C1 segment of cervical spinal cord (tissue), 14 donors: ENCODE data around the gene USP2.

Experiments used
- DNase-seq, 14 donors: peaks; one replicate each; lab custom pipeline; 2025; lab: John Stamatoyannopoulos, UW

The USP2 gene

DNA sequence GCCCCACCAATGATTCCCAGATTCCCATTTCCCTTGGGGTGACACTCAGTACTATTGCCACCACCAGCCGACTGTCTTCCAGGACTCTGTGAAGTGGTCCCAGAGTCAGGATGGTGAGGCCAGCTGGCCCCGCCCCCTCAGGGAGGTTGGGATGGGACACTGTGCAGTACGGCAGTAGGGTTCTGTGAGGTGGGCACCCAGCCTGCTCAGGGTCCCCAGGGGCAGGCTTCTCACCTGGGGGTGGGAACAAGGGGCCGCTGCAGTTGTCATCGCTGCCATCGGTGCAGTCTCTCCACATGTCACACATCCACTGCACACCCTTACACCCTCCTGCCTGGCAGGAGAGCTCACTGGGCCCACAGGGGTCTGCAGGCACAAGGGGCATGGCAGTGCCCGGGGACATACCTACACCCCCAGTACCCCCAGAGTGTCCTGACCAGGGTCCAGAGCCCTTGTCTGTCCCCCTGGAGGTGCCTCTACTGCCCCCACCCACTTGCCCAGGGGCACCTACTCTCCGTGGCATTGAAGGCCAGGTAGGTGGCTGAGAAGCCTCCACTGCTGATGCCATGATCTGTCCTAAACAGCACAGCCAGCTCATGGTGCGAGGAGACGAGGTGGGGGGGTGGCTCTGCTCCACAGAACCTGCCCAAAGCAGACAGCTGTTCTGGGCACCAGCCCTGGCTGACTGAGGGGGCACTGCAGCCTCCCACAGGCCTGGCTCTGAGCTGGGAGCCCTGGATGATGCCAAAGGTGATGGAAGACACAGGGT is 38.9 kb downstream of the USP2 start:
- no peak for DNase-seq

GRCh38 chr11:119342023-119342300 is 39.5 kb downstream of the USP2 start:
- no peak for DNase-seq

DNA sequence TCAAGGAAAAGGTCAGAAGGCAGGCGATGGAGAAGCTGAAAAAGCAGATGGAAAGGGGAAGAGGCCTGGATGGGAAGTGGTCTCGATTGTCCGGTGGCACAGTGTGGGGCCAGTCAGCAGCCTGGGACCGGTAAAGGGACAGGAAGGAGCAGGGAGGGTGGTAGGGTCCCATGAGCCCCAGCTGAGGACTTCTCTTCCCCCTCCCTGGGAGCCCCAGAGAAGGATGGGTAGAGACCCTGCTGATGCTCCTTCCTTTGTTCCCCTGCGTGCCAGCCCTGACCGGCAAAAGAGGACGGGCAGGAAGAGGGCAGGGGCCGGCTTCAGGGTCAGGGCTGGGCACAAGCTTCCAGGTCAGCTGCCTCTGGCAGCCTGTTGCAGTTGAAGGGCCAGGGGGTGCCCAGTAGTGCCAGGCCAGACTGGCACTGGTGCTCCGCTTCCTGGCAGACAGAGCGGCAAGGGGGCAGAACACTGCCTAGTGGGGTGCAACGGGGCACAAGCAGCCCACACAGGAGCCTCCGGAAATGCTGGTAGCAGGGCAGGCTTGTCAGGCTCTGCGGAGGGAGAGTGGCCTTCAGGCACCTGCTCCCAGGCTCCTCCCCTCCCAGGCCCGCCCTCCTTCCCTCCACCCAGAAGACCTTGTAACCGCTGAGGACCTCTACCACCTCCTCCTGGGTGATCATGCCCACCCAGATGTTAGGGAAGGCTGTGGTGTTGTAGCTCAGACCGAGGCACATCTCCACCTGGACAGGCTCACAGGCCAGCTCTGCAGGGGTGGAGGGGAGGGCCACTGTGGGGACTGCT is 40.1 kb downstream of the USP2 start:
- peak in 2 of 14 donors; percentile 53 to 60 for DNase-seq

DNA sequence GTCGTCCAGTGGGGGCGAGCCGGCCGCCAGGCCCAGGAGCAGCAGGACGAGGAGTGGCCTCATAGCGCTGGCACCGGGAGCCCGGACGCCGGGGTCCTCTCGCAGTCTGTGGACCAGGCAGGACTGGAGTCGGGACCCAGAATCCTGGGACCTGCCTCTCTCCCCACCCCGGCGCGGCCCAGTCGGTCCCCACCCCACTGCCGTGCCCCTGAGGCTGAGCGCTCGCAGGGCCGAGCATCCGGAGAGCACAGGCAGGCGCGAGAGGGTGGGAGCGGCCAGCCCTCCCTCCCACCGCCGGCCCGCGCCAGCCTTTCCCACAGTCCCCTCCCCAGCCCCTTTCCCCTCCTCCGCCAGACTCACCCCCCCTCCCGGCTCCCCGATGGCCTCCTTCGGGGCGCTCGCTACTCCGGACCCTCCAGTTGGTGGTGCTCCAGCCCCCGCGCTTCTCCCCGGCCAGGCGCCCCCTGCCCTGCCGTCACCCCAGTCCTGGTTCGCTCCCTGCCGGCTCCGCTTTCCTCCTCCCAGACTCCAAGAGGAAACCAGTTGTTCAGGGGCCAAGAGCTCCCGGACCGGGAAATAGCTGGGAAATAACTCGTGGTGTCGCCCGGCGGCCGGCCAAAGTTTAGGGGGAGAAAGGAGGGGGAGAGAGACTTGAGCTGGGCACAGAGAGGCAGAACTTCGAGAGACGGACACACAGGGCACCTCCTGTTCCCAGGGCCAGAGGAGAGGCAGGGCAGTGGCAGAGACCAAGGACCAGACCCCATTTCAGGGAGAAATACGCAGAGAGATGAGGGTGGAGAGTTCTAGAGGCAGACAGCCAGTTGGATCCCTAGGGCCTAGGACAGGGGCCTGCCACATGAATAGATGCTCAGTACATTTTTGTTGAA is 40.9 kb downstream of the USP2 start, which contains the start of gene C1QTNF5:
C1QTNF5 (minus strand) TSS at position 549 of the 887 bp plus-strand sequence; CDS start at position 63, 486 bp downstream.
- peak in 12 of 14 donors; percentile 21 to 87 (median 72) for DNase-seq

- peak in 11 of 14 donors; percentile 45 to 82 (median 54) for DNase-seq
Measured at GRCh38 chr11:119339589-119340334, 41.7 kb downstream of the USP2 start.

DNA sequence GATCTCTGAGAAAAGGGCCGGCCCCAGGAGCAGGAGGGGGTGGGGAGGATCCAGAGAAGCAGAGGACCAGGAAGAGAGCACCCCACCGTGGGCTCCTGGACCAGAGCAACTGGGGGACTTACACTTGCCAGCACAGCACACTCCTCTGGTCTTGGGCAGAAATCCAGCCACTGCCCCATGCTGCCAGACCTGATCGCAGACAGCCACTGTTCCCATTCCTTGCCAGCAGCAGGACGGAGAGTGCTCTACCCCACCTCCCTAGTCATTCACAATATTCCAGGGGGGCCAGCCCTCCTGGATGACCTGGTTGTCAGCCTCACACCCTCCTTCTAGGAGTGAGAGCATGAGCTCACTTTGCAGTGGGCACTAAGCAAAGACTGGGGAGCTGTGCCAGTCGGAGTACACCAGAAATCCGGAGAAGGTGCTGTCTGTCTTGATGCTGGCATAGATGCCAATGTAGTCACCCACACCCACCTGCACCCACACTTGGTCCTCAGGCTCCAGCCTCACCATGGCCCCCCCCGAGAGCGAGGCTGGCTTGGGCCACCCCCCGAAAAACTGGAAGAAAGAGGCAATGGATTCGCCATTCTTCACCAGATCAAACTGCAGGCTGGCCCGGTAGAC is 42.4 kb downstream of the USP2 start:
- DNase-seq = peak in 3 of 14 donors; percentile 17 to 46 (median 25)

GRCh38 chr11:119338318-119338890 is 43.1 kb downstream of the USP2 start:
- DNase-seq = peak in 11 of 14 donors; percentile 31 to 74 (median 67)

GRCh38 chr11:119337581-119338317 is 43.7 kb downstream of the USP2 start:
- DNase-seq = peak in 1 of 14 donors; percentile 56

- no peak for DNase-seq
Measured at GRCh38 chr11:119336744-119337469, 44.6 kb downstream of the USP2 start.

- peak in 7 of 14 donors; percentile 19 to 72 (median 43) for DNase-seq
Measured at GRCh38 chr11:119335655-119336543, 45.6 kb downstream of the USP2 start.

- no peak for DNase-seq
Measured at GRCh38 chr11:119335091-119335654, 46.3 kb downstream of the USP2 start.

GRCh38 chr11:119334174-119334930 is 47.1 kb downstream of the USP2 start, which contains the start of gene RNF26:
Gene RNF26, plus strand, starts transcription at chr11:119334527. Its CDS starts 596 bp downstream, at chr11:119335123.
- peak; percentile 49 to 96 (median 89) for DNase-seq

- no peak for DNase-seq
Measured at GRCh38 chr11:119332111-119332765, 49.3 kb downstream of the USP2 start.

- no peak for DNase-seq
Measured at GRCh38 chr11:119330237-119330636, 51.3 kb downstream of the USP2 start.

GRCh38 chr11:119329320-119329719 is 52.2 kb downstream of the USP2 start:
- no peak for DNase-seq

GRCh38 chr11:119324189-119324588 is 57.3 kb downstream of the USP2 start:
- DNase-seq = no peak
